ENCODE results near the gene ALDH1A3.

GRCh38 chr15:100852630-100853029 lies 27.0 kb upstream of the ALDH1A3 start:
- TF ChIP-seq CTCF (IDR thresholded peaks at IDR 0.05) (no peak), POLR2A (IDR thresholded peaks at IDR 0.05) (no peak)

All from thyroid gland (tissue), 4 donors.